ENCODE data around the gene CD8A.

CD8A gene

GRCh38 chr2:86794861-86795260 lies 4.1 kb upstream of the CD8A start:
- ATAC-seq (ENCODE audit: low read depth) (no peak), DNase-seq (ENCODE audit: low spot score in 2 of 2) (no peak)
- no peak overlapping the region for H3K27ac Mint-ChIP-seq
- peaks cover 33% of the 10 kb centered on the region for H3K27me3 Mint-ChIP-seq
- peaks cover 21% of the 10 kb centered on the region for H3K9me3 Mint-ChIP-seq
- no peak overlapping the region for H3K4me3 Mint-ChIP-seq
- peaks cover 14% of the 10 kb centered on the region for H3K4me1 Mint-ChIP-seq
- H3K36me3 Mint-ChIP-seq, result peaks cover 18% of the 10 kb centered on the region

- peaks cover 14% of the 10 kb centered on the region for H3K4me1 Mint-ChIP-seq
- peaks cover 21% of the 10 kb centered on the region for H3K9me3 Mint-ChIP-seq
- DNase-seq (ENCODE audit: low spot score in 2 of 2), result no peak
- no peak for ATAC-seq (ENCODE audit: low read depth)
- H3K4me3 Mint-ChIP-seq, result no peak overlapping the region
- no peak overlapping the region for H3K27ac Mint-ChIP-seq
- peaks cover 18% of the 10 kb centered on the region for H3K36me3 Mint-ChIP-seq
- peaks cover 33% of the 10 kb centered on the region for H3K27me3 Mint-ChIP-seq
Observed at GRCh38 chr2:86793752-86794151, 3.0 kb upstream of the CD8A start.

GRCh38 chr2:86791573-86791972 lies 860 bp upstream of the CD8A start:
- H3K9me3 Mint-ChIP-seq, result peaks cover 13% of the 10 kb centered on the region
- H3K27me3 Mint-ChIP-seq, result peaks cover 35% of the 10 kb centered on the region
- peaks cover 11% of the 10 kb centered on the region for H3K36me3 Mint-ChIP-seq
- H3K4me1 Mint-ChIP-seq, result peaks cover 14% of the 10 kb centered on the region
- no peak for ATAC-seq (ENCODE audit: low read depth)
- H3K27ac Mint-ChIP-seq, result no peak overlapping the region
- DNase-seq (ENCODE audit: low spot score in 2 of 2), result no peak
- peak overlapping the region; percentile 81 for H3K4me3 Mint-ChIP-seq

DNA sequence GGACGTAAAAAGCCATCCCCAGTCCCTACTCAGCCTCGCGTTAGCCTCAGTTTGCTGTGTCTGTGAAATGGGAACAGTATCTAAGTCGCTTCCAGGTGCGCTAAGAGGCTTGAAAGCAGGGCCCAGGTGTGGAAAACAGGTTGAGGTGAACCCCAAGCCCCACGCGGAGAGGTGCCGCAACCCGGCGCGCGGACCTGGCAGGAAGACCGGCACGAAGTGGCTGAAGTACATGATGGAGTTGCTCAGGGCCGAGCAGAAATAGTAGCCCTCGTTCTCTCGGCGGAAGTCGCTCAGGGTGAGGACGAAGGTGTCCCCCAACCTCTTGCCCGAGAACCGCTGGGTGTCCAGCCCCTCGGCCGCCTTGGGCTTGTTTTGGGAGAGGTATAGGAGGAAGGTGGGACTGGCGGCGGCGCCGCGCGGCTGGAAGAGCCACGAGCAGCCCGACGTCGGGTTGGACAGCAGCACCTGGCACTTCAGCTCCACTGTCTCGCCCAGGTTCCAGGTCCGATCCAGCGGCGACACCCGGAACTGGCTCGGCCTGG lies 508 bp downstream of the CD8A start:
- DNase-seq (ENCODE audit: low spot score in 2 of 2) (peak in 1 of 2 donors; percentile 38), ATAC-seq (ENCODE audit: low read depth) (peak; percentile 37)
- peaks cover 6% of the 10 kb centered on the region for H3K9me3 Mint-ChIP-seq
- H3K4me1 Mint-ChIP-seq, result peaks cover 14% of the 10 kb centered on the region
- H3K4me3 Mint-ChIP-seq, result peak overlapping the region; percentile 78
- H3K27me3 Mint-ChIP-seq, result peaks cover 31% of the 10 kb centered on the region
- no peak overlapping the region for H3K27ac Mint-ChIP-seq
- peaks cover 6% of the 10 kb centered on the region for H3K36me3 Mint-ChIP-seq

DNA sequence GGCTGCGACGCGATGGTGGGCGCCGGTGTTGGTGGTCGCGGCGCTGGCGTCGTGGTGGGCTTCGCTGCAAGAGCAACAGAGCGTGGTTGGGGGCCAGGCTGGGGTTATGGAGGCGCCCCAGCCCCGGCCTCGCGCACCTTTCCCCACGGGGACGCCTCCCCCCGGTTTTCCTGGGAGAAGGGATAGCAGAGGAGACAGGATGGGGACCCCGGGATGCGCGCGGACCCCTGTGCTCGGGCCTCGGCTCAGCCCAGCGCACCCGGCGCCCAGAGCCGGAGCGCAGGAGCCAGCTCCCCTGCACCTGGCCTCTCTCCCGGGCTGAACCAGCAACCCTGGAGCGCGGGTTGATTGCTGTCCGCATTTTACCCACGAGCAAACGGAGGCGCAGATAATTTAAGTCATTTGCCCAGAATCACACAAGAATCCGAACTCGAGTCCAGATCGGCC lies 1.0 kb downstream of the CD8A start:
- Mint-ChIP-seq H3K27ac (no peak overlapping the region), H3K4me3 (peak overlapping the region; percentile 78), H3K9me3 (peaks cover under 1% of the 10 kb centered on the region), H3K4me1 (peaks cover 14% of the 10 kb centered on the region), H3K27me3 (peaks cover 26% of the 10 kb centered on the region), H3K36me3 (peaks cover under 1% of the 10 kb centered on the region)
- DNase-seq (ENCODE audit: low spot score in 2 of 2) (no peak), ATAC-seq (ENCODE audit: low read depth) (no peak)

GRCh38 chr2:86788881-86789686 lies 1.6 kb downstream of the CD8A start:
- H3K36me3 Mint-ChIP-seq, result no peaks in the 10 kb centered on the region
- no peak for ATAC-seq (ENCODE audit: low read depth)
- H3K4me3 Mint-ChIP-seq, result peak overlapping the region; percentile 8
- DNase-seq (ENCODE audit: low spot score in 2 of 2), result no peak
- peaks cover 24% of the 10 kb centered on the region for H3K27me3 Mint-ChIP-seq
- H3K4me1 Mint-ChIP-seq, result peaks cover 16% of the 10 kb centered on the region
- H3K9me3 Mint-ChIP-seq, result no peaks in the 10 kb centered on the region
- H3K27ac Mint-ChIP-seq, result no peak overlapping the region

DNA sequence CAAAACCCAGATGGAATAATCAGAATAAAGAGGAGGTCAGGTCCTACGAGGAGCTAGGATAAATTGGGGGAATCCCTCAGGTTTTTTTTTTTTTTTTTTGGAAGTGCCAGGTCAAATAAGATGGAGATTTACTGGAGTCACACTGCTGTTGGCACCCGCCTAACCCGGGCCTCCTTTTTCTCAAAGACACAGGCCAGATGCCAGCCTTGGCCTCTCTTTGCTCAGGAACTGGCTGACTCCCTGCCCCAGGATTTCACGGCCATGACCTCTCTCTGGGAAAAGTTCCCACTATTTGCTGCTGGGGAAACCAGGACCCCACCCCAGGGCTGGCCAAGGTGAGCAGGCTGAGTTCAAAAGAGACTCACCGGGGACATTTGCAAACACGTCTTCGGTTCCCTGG lies 2.5 kb downstream of the CD8A start:
- peaks cover 22% of the 10 kb centered on the region for H3K4me1 Mint-ChIP-seq
- no peak for ATAC-seq (ENCODE audit: low read depth)
- H3K27ac Mint-ChIP-seq, result no peak overlapping the region
- no peak for DNase-seq (ENCODE audit: low spot score in 2 of 2)
- H3K9me3 Mint-ChIP-seq, result no peaks in the 10 kb centered on the region
- H3K27me3 Mint-ChIP-seq, result peaks cover 18% of the 10 kb centered on the region
- H3K36me3 Mint-ChIP-seq, result no peaks in the 10 kb centered on the region
- no peak overlapping the region for H3K4me3 Mint-ChIP-seq

DNA sequence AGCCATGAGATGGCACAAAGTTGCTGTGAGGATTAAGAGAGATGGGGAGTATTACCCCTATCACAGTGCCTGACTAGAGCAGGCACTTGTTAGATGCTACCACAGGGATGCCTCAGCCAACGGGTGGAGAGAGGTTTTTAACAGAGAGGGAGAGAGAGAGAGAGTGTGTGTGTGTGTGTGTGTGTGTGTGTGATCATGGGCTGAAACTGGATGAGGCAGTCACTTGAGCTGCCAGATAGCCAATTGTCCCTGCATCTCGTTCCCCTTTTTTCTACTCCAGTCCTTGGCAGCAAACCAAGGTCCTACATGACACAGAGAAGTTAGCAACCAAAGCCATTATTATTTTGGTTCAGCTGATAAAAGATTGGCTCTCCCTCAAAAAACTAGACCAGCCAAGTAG lies 3.0 kb downstream of the CD8A start:
- H3K36me3 Mint-ChIP-seq, result no peaks in the 10 kb centered on the region
- no peak overlapping the region for H3K27ac Mint-ChIP-seq
- peaks cover 22% of the 10 kb centered on the region for H3K4me1 Mint-ChIP-seq
- no peak for DNase-seq (ENCODE audit: low spot score in 2 of 2)
- no peak for ATAC-seq (ENCODE audit: low read depth)
- peaks cover 15% of the 10 kb centered on the region for H3K27me3 Mint-ChIP-seq
- no peak overlapping the region for H3K4me3 Mint-ChIP-seq
- H3K9me3 Mint-ChIP-seq, result no peaks in the 10 kb centered on the region

- Mint-ChIP-seq H3K4me3 (no peak overlapping the region), H3K36me3 (no peaks in the 10 kb centered on the region), H3K4me1 (peaks cover 17% of the 10 kb centered on the region), H3K27ac (no peak overlapping the region), H3K9me3 (no peaks in the 10 kb centered on the region), H3K27me3 (peaks cover 8% of the 10 kb centered on the region)
- no peak for ATAC-seq (ENCODE audit: low read depth)
- DNase-seq (ENCODE audit: low spot score in 2 of 2), result no peak
Observed at GRCh38 chr2:86786001-86786536, 4.6 kb downstream of the CD8A start.

- Mint-ChIP-seq H3K4me3 (no peak overlapping the region), H3K9me3 (no peaks in the 10 kb centered on the region), H3K36me3 (no peaks in the 10 kb centered on the region), H3K27me3 (peaks cover 5% of the 10 kb centered on the region), H3K27ac (no peak overlapping the region), H3K4me1 (peaks cover 15% of the 10 kb centered on the region)
- ATAC-seq (ENCODE audit: low read depth) (no peak), DNase-seq (ENCODE audit: low spot score in 2 of 2) (no peak)
Observed at GRCh38 chr2:86785456-86785855, 5.3 kb downstream of the CD8A start.

- Mint-ChIP-seq H3K36me3 (no peaks in the 10 kb centered on the region), H3K4me1 (peaks cover 13% of the 10 kb centered on the region), H3K9me3 (no peaks in the 10 kb centered on the region), H3K4me3 (peak overlapping the region; percentile 74), H3K27me3 (peaks cover 2% of the 10 kb centered on the region), H3K27ac (peak overlapping the region; percentile 91)
- DNase-seq (ENCODE audit: low spot score in 2 of 2) (peak; percentile 19 to 28), ATAC-seq (ENCODE audit: low read depth) (peak; percentile 95)
Observed at GRCh38 chr2:86783615-86784339, 6.9 kb downstream of the CD8A start.

DNA sequence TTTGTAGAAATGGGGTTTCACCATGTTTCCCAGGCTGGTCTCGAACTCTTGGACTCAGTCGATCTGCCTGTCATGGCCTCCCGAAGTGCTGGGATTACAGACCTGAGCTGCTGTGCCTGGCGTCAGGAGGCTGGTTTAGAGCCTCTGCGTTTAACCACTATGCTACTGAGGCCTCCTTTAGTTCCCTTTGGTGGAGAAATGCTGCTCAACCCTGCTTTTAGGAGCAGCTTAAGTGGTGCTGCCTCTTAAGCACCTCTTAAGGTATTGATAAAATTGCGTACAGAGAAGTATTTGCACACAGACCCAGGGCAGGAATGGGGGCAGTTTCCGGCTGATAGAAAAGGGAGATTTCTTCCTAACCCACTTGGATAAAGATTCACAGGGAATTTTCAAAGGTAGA lies 8.0 kb downstream of the CD8A start:
- DNase-seq (ENCODE audit: low spot score in 2 of 2) (no peak), ATAC-seq (ENCODE audit: low read depth) (no peak)
- no peak overlapping the region for H3K27ac Mint-ChIP-seq
- H3K27me3 Mint-ChIP-seq, result peaks cover 2% of the 10 kb centered on the region
- no peak overlapping the region for H3K4me3 Mint-ChIP-seq
- peaks cover 13% of the 10 kb centered on the region for H3K4me1 Mint-ChIP-seq
- H3K36me3 Mint-ChIP-seq, result no peaks in the 10 kb centered on the region
- no peaks in the 10 kb centered on the region for H3K9me3 Mint-ChIP-seq

GRCh38 chr2:86781363-86781762 lies 9.3 kb downstream of the CD8A start:
- H3K4me1 Mint-ChIP-seq, result peaks cover 15% of the 10 kb centered on the region
- ATAC-seq (ENCODE audit: low read depth) (no peak), DNase-seq (ENCODE audit: low spot score in 2 of 2) (no peak)
- no peaks in the 10 kb centered on the region for H3K9me3 Mint-ChIP-seq
- H3K27ac Mint-ChIP-seq, result no peak overlapping the region
- peaks cover 3% of the 10 kb centered on the region for H3K36me3 Mint-ChIP-seq
- no peak overlapping the region for H3K4me3 Mint-ChIP-seq
- no peaks in the 10 kb centered on the region for H3K27me3 Mint-ChIP-seq

GRCh38 chr2:86779971-86780370 lies 10.7 kb downstream of the CD8A start:
- DNase-seq (ENCODE audit: low spot score in 2 of 2) (no peak), ATAC-seq (ENCODE audit: low read depth) (no peak)
- H3K4me1 Mint-ChIP-seq, result peaks cover 15% of the 10 kb centered on the region
- H3K27me3 Mint-ChIP-seq, result no peaks in the 10 kb centered on the region
- no peak overlapping the region for H3K4me3 Mint-ChIP-seq
- H3K36me3 Mint-ChIP-seq, result peaks cover 3% of the 10 kb centered on the region
- H3K9me3 Mint-ChIP-seq, result no peaks in the 10 kb centered on the region
- H3K27ac Mint-ChIP-seq, result no peak overlapping the region

All from memory B cell (primary cell).